HEK293T (cell line): Measurements from ENCODE around the gene ADAMTS17.
"Not testable (repeated sequence)": the region's sequence is repeated elsewhere in the genome, so short reads cannot be mapped to it uniquely, and the experiment has no call there.

Experiments used
- CTCF ChIA-PET: fragments of 350-600 bp; formaldehyde crosslinking; extraction: SDS; loops from one replicate; lab custom pipeline; 2021; ENCODE audit warnings: antibody characterized with exemption, inconsistent platforms; lab: Yijun Ruan, JAX
- POLR2A ChIA-PET: fragments of 350-600 bp; formaldehyde crosslinking; extraction: SDS; loops from one replicate; lab custom pipeline; 2020; ENCODE audit warnings: antibody characterized with exemption, inconsistent platforms; lab: Yijun Ruan, JAX
- DNase-seq: peaks from one replicate; pipeline ENCODE4 v3.0.0; 2012; ENCODE audit warnings: mixed read lengths; ENCODE audit errors: extremely low spot score
- ARNT ChIP-seq: fragments of 450-650 bp; IDR thresholded peaks from 2 replicates; pipeline ENCODE4 v1.6.1; 2017; ENCODE audit warnings: mild to moderate bottlenecking
- BHLHE40 ChIP-seq: fragments of 450-650 bp; IDR thresholded peaks from 2 replicates; pipeline ENCODE4 v1.6.1; 2016; ENCODE audit warnings: mild to moderate bottlenecking, moderate library complexity, borderline replicate concordance
- CTBP1 ChIP-seq: fragments of 450-650 bp; IDR thresholded peaks from 2 replicates; pipeline ENCODE4 v1.6.1; 2016; ENCODE audit warnings: borderline replicate concordance
- ELF4 ChIP-seq: fragments of 450-650 bp; IDR thresholded peaks from 2 replicates; pipeline ENCODE4 v1.6.1; 2017; ENCODE audit warnings: antibody characterized with exemption
- FOXA1 ChIP-seq: fragments of 450-650 bp; IDR thresholded peaks from 2 replicates; pipeline ENCODE4 v1.6.1; 2016; ENCODE audit warnings: mild to moderate bottlenecking
- FOXK2 ChIP-seq: fragments of 450-650 bp; IDR thresholded peaks from 2 replicates; pipeline ENCODE4 v1.6.1; 2016; ENCODE audit warnings: mild to moderate bottlenecking
- FOXM1 ChIP-seq: fragments of 450-650 bp; IDR thresholded peaks from 2 replicates; pipeline ENCODE4 v1.6.1; 2017; ENCODE audit warnings: mild to moderate bottlenecking, borderline replicate concordance
- HDGF ChIP-seq: fragments of 450-650 bp; IDR thresholded peaks from 2 replicates; pipeline ENCODE4 v1.6.1; 2017; ENCODE audit warnings: antibody characterized with exemption, borderline replicate concordance
- L3MBTL2 ChIP-seq: fragments of 450-650 bp; conservative IDR thresholded peaks from 2 replicates; pipeline ENCODE4 v1.6.1; 2016; ENCODE audit warnings: mild to moderate bottlenecking
- LEF1 ChIP-seq: fragments of 450-650 bp; IDR thresholded peaks from 2 replicates; pipeline ENCODE4 v1.6.1; 2017; ENCODE audit warnings: mild to moderate bottlenecking, borderline replicate concordance
- NFRKB ChIP-seq: fragments of 450-650 bp; IDR thresholded peaks from 2 replicates; pipeline ENCODE4 v1.6.1; 2016; ENCODE audit warnings: mild to moderate bottlenecking, moderate library complexity
- PKNOX1 ChIP-seq: fragments of 450-650 bp; IDR thresholded peaks from 2 replicates; pipeline ENCODE4 v1.6.1; 2016
- SP1 ChIP-seq: fragments of 450-650 bp; IDR thresholded peaks from 2 replicates; pipeline ENCODE4 v1.6.1; 2017
- SUZ12 ChIP-seq: fragments of 450-650 bp; IDR thresholded peaks from 2 replicates; pipeline ENCODE4 v1.6.1; 2016; ENCODE audit warnings: mild to moderate bottlenecking
- TARDBP ChIP-seq: fragments of 450-650 bp; IDR thresholded peaks from 2 replicates; pipeline ENCODE4 v1.6.1; 2016
- ZNF384 ChIP-seq: fragments of 450-650 bp; IDR thresholded peaks from 2 replicates; pipeline ENCODE4 v1.6.1; 2016

ADAMTS17 gene

GRCh38 chr15:99983171-99983885 lies 358.4 kb downstream of the ADAMTS17 start:
- ChIA-PET CTCF (interaction anchor here (0.6 to 0.7 kb wide), 2 partner anchors 13 to 418 kb away, joined by 3 read pairs; no protein-coding TSS in a partner anchor), POLR2A (no interaction called here)

GRCh38 chr15:99982662-99983061 lies 359.1 kb downstream of the ADAMTS17 start:
- ChIA-PET CTCF (interaction anchor here (0.6 kb wide), 1 partner anchor 418 kb away, joined by 3 read pairs; no protein-coding TSS in a partner anchor), POLR2A (no interaction called here)
- TF ChIP-seq LEF1 (no peak), ELF4 (no peak), PKNOX1 (no peak), FOXA1 (no peak), FOXM1 (no peak), HDGF (no peak), L3MBTL2 (no peak), ZNF384 (no peak), FOXK2 (no peak), CTBP1 (no peak), SP1 (no peak), TARDBP (no peak), SUZ12 (no peak), ARNT (no peak), NFRKB (no peak), BHLHE40 (no peak)
- no peak for DNase-seq

More at GRCh38 chr15:99983171-99983885, 358.4 kb downstream of the ADAMTS17 start:
- no peak for DNase-seq
- TF ChIP-seq FOXA1 = no peak
- TF ChIP-seq ELF4 = no peak
- TF ChIP-seq SUZ12 = no peak
- no peak for TF ChIP-seq ZNF384
- TF ChIP-seq SP1 = no peak
- TF ChIP-seq BHLHE40 = no peak
- TF ChIP-seq PKNOX1 = no peak
- no peak for TF ChIP-seq TARDBP

GRCh38 chr15:99981839-99982658 lies 359.7 kb downstream of the ADAMTS17 start:
- CTCF ChIA-PET = interaction anchor here (0.7 kb wide), 2 partner anchors 13 to 303 kb away, joined by 3 to 4 read pairs; no protein-coding TSS in a partner anchor
- POLR2A ChIA-PET = no interaction called here
- no peak for TF ChIP-seq SUZ12
- TF ChIP-seq LEF1 = no peak
- TF ChIP-seq CTBP1 = no peak
- no peak for TF ChIP-seq BHLHE40
- TF ChIP-seq PKNOX1 = no peak
- no peak for TF ChIP-seq HDGF
- no peak for TF ChIP-seq NFRKB
- no peak for TF ChIP-seq ZNF384
- no peak for TF ChIP-seq FOXA1
- TF ChIP-seq L3MBTL2 = no peak
- DNase-seq = no peak

GRCh38 chr15:99981191-99981647 lies 360.6 kb downstream of the ADAMTS17 start:
- ChIA-PET CTCF (interaction anchor here (0.7 kb wide), 1 partner anchor 304 kb away, joined by 3 read pairs; no protein-coding TSS in a partner anchor), POLR2A (no interaction called here)
- no peak for TF ChIP-seq TARDBP
- TF ChIP-seq BHLHE40 = no peak
- TF ChIP-seq FOXA1 = no peak
- TF ChIP-seq SP1 = no peak
- no peak for TF ChIP-seq CTBP1
- no peak for TF ChIP-seq L3MBTL2
- TF ChIP-seq SUZ12 = no peak
- peak; percentile 31 for DNase-seq

GRCh38 chr15:99980752-99981151 lies 361.0 kb downstream of the ADAMTS17 start:
- POLR2A ChIA-PET = no interaction called here
- CTCF ChIA-PET = no interaction called here
- DNase-seq = no peak
- TF ChIP-seq SUZ12 = no peak
- TF ChIP-seq CTBP1 = no peak
- no peak for TF ChIP-seq HDGF
- no peak for TF ChIP-seq FOXK2
- no peak for TF ChIP-seq SP1
- TF ChIP-seq NFRKB = no peak
- no peak for TF ChIP-seq ELF4
- TF ChIP-seq FOXM1 = no peak
- TF ChIP-seq ZNF384 = no peak
- TF ChIP-seq TARDBP = no peak
- no peak for TF ChIP-seq FOXA1
- TF ChIP-seq L3MBTL2 = no peak
- no peak for TF ChIP-seq LEF1
- no peak for TF ChIP-seq PKNOX1
- no peak for TF ChIP-seq BHLHE40
- TF ChIP-seq ARNT = no peak

- CTCF ChIA-PET, POLR2A ChIA-PET, DNase-seq: not testable (repeated sequence)
Measured at GRCh38 chr15:99979886-99980285, 361.9 kb downstream of the ADAMTS17 start.
